HG02973 (cell line): Measurements from ENCODE around the gene LPIN1.

Experiments
- ATAC-seq: cut with Tn5 transposase; IDR thresholded peaks from one replicate; pipeline ENCODE4 v1.9.1; 2021; ENCODE audit warnings: moderate library complexity; ENCODE audit not compliant: unreplicated experiment

LPIN1 gene

DNA sequence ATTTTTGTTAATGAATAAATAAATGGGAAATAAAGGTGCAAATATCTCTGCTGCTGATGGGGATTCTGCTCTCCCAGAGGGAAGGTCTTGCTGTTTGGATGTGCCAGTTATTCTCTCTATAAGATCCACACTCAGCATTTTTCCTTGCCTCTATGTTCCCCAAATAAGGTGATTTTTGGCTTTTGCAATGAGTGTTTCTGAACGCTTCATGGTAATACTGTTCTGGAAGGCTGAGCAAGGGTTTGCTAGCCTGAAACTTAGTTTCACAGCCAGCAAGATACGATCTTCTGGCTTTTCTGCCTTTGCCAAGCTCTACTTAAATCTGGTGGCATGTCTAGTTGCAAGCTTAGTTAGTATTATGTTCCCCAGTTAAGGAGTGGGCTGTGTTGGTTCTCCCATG lies 114.6 kb downstream of the LPIN1 start:
- peak; percentile 31 for ATAC-seq

DNA sequence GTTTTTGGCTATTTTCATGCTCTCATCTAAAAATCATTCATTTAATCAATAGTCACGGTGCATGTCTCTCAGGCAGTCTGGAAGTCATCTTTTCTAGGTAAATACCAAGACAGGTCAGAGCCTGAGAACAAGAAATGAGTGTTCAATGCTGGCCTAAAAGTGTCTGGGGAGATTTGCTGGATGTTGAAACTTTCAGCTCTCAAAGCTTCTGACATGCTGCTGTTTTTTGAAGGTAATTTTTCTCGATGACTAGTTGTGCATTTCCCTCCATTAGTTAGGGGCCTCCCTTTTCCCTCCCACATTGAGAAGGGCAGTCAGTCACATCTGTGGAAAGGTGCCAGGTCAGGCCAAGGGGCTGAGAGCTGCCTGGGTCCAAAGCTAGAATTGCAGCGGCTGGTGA lies 115.6 kb downstream of the LPIN1 start:
- peak; percentile 37 for ATAC-seq

DNA sequence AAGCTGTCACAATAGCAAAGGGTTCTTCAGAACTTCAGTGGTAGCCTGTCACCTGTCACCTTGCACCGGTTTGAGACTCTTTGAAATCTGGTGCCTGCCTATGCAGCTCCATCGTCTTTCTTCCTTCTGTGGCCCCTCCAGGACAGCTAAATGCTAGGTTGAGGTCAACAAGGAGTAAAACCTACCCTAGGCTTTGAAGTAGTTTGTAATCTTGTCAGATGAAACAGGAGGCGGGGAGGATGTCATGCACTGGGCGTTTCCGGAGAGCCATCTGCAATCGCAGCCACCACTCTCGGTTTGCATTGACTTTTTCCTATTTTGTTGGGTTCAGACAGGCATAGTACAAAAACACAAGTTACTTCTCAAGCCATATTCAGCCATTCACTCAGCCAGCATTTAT lies 116.7 kb downstream of the LPIN1 start:
- peak; percentile 34 for ATAC-seq

DNA sequence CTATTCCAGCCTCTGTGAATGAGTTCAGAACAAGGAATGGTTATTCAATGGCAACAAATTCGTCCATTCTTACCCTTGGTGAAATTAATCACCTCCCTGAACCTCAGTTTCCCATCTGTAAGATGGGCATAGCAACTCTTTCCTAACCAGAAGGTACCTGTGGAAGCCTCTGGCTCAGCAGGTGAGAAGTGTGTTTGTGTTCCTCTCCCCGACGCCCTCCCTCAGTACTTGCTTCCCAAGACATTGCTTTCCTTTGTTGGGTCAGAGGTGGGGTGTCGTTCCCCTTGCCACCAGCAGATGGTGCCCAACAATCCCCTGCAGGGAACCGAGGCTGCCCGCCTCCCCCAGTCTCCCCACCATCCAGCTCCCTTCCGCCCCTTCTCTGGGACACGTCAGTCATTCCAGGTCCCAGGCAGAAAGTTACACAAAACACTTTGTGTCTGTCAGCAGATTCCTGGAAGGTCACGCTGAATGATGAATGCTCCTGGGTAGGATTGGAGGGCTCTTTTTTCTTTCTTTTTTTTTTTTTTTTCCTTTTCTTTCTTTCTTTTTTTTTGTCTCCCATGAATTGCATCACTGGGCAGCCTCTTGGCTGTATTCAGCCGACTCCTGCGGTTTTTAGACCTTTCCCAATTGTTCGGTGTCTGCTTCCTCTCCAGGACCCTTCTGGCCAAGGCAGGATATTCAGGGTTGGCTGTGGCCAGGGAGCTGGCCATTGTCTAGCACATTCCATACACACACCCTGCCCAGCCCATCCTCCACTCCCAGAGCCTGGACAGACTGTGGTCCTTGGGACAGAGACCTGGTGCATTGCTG lies 117.3 kb downstream of the LPIN1 start:
- ATAC-seq = no peak

- no peak for ATAC-seq
Measured at GRCh38 chr2:11864724-11865123, 118.3 kb downstream of the LPIN1 start.

DNA sequence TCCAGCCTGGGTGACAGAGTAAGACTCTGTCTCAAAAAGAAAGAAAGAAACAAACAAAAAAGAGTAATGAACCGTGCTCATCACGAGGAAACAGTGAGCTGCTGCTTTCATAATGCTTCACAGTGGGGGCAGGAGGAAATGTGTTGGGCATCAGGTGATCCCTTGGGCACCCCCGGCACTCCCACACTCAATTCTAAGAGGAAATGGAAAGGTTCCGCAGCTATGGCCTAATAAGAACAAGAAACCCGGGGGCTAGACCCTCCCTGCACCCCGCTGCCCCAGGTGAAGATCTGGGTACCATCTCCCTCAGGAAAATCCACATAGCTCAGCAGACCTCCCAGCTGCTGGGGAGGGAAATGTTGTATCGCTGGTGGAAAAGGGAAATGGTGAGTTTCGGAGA lies 118.9 kb downstream of the LPIN1 start:
- peak; percentile 20 for ATAC-seq

- ATAC-seq = no peak
Measured at GRCh38 chr2:11865805-11866204, 119.4 kb downstream of the LPIN1 start.

GRCh38 chr2:11866358-11867335 lies 120.2 kb downstream of the LPIN1 start:
- peak; percentile 31 for ATAC-seq

DNA sequence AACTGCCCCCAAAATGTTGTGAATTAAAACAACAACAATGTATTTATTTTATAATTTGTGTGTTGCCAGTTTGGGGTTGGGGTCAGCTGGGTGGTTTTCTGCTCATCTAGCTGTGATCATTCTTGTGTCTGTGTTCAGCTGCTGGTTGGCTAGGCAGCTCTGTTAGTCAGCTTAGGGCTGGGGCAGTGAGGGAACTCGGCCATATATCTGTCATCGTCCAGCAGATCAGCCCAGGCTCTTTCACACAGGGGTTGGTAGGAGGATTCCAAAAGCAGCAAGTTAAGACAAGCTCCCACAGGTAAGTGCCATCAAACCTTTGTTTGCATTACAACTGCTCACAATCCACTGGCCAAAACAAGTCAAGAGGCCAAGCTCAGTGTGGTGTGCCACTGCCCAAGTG lies 121.5 kb downstream of the LPIN1 start:
- no peak for ATAC-seq

DNA sequence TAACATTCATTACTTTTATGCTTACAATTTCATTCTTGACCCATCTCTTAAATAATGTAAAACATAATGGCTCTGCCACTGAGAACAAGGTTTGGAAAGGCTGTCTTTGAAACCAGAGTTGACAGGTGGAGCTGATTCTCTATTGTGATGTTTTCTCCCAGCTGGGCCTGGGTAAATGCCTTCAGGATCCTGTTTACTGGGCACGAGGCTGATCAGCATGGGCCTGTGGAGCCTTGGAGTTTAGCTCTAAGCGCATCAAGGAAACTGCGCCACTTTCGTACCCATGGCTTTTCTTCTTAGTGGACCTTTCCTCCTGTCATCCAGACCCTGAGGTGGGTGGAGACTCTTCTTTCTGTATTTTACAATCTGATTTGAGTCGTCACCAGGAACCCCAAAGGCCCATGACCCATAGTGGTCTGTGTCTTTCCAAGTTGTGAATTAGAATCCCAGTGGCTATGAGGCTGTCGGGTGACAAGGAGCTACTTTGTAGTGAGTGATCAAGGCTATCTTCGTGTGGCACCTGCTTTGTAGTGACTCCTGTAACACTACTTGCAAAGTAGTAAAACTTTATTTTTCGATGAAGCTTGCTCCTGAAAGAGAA lies 123.1 kb downstream of the LPIN1 start:
- ATAC-seq = no peak

GRCh38 chr2:11870064-11870463 lies 123.6 kb downstream of the LPIN1 start:
- no peak for ATAC-seq

DNA sequence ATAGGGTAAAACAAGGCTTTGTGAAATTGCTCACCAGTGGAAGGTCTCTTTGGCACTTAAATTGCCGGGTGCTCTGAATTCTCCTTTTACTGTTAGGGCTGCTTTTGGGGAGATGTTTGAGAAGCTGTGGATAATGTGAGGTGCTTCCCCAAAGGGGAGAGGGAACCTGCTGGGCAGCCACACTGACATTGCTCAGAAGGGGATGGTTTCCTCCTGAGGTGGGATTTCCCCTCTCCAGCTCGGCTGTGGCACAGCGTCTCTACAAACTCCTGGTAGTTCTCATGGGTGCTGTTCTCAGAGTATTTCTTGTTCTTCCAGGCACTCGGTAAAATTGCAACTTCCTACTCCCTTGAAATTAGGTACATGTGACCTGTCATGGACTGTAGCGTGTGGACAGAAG lies 124.2 kb downstream of the LPIN1 start:
- ATAC-seq = no peak

DNA sequence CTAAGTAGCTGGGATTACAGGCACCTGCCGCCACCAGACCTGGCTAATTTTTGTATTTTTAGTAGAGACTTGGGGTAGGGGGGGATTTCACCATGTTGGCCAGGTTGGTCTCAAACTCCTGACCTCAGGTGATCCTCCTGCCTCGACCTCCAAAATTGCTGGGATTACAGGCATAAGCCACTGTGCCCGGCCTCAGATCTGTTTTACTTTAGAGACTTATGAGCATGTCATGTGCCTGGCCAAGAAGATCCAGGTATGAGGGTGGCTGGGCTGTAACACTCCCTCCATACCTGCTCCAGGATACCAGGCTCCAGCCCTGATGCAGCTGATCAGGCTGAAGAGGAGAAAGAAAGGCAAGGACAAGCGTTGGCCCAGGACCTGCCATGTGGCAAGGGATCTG lies 125.0 kb downstream of the LPIN1 start:
- ATAC-seq = no peak

GRCh38 chr2:11872247-11872947 lies 126.0 kb downstream of the LPIN1 start:
- ATAC-seq = no peak

- ATAC-seq = no peak
Measured at GRCh38 chr2:11872948-11873269, 126.5 kb downstream of the LPIN1 start.

GRCh38 chr2:11873356-11874154 lies 127.1 kb downstream of the LPIN1 start:
- ATAC-seq = no peak

- no peak for ATAC-seq
Measured at GRCh38 chr2:11874861-11875260, 128.4 kb downstream of the LPIN1 start.

- ATAC-seq = no peak
Measured at GRCh38 chr2:11875481-11875880, 129.0 kb downstream of the LPIN1 start.

DNA sequence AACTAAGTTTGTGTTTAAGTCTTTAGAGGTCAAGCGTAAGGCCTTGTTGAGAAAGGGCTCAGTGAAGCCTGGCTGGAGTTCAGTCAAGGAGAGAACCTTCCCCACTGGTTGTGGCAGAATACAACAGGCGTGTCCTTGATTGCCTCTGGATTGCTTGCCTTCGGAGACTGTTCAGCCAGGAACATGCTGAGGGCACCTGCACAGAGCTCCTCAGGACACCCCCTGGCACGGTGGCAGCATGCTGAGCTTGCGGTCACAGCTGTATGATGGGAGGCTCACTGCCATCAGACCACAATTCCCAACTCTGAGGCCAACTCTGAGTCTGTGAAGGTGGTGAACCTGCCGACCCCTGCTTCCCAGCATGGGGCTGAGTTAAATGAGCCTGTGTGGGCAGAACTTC lies 130.0 kb downstream of the LPIN1 start:
- ATAC-seq = no peak

- no peak for ATAC-seq
Measured at GRCh38 chr2:11876889-11877288, 130.5 kb downstream of the LPIN1 start.
